Neuronal stem cell (in vitro differentiated cells): Measurements from ENCODE around the gene UGT1A9.

Source experiments
- DNase-seq: peaks from one replicate; pipeline ENCODE4 v3.0.0-alpha.2; 2013; ENCODE audit warnings: low spot score
- H2AFZ ChIP-seq: one replicate; pipeline ENCODE4 v1.6.1; 2013; ENCODE audit warnings: mild to moderate bottlenecking, low read length, inconsistent platforms
- H2AK5ac ChIP-seq: 2 replicates; pipeline ENCODE4 v1.6.1; 2013; ENCODE audit warnings: low read depth, mild to moderate bottlenecking, inconsistent platforms, low read length, moderate library complexity, mixed read lengths
- H2BK120ac ChIP-seq: 2 replicates; pipeline ENCODE4 v1.6.1; 2013; ENCODE audit warnings: low read depth, mild to moderate bottlenecking, inconsistent platforms, low read length, moderate library complexity, mixed read lengths
- H2BK12ac ChIP-seq: one replicate; pipeline ENCODE4 v1.6.1; 2013; ENCODE audit warnings: low read length, inconsistent platforms
- H2BK15ac ChIP-seq: 2 replicates; pipeline ENCODE4 v1.6.1; 2013; ENCODE audit warnings: mild to moderate bottlenecking, low read length, inconsistent platforms, mixed read lengths
- H2BK5ac ChIP-seq: one replicate; pipeline ENCODE4 v1.6.1; 2013; ENCODE audit warnings: inconsistent platforms, mild to moderate bottlenecking, low read length, moderate library complexity
- H3K14ac ChIP-seq: one replicate; pipeline ENCODE4 v1.6.1; 2013; ENCODE audit warnings: low read length, inconsistent platforms
- H3K18ac ChIP-seq: 2 replicates; pipeline ENCODE4 v1.6.1; 2013; ENCODE audit warnings: low read length, inconsistent platforms
- H3K23ac ChIP-seq: 2 replicates; pipeline ENCODE4 v1.6.1; 2013; ENCODE audit warnings: low read depth, mild to moderate bottlenecking, mixed read lengths, low read length, inconsistent platforms; ENCODE audit not compliant: poor library complexity
- H3K27ac ChIP-seq: replicated peaks from 3 replicates; pipeline ENCODE4 v1.5.1; 2013; ENCODE audit warnings: low read length, inconsistent platforms
- H3K27me3 ChIP-seq, 3 experiments: 2 replicates each; pipeline ENCODE4 v1.6.1; 2013; ENCODE audit warnings: low read length in 3 of 3, mild to moderate bottlenecking in 2 of 3, inconsistent platforms in 1 of 3, low read depth in 1 of 3, mixed read lengths in 1 of 3, moderate library complexity in 1 of 3; ENCODE audit not compliant: control insufficient read depth in 3 of 3, insufficient read depth in 3 of 3
- H3K36me3 ChIP-seq, 2 donors: replicated peaks in 1 of 2; 2 replicates each; pipeline ENCODE4 v1.6.1; 2013; ENCODE audit warnings: low read length in 2 of 2; ENCODE audit not compliant: control insufficient read depth in 2 of 2, insufficient read depth in 2 of 2
- H3K4ac ChIP-seq: 2 replicates; pipeline ENCODE4 v1.6.1; 2013; ENCODE audit warnings: inconsistent platforms, mild to moderate bottlenecking, low read length, moderate library complexity
- H3K4me1 ChIP-seq, 2 donors: 1 replicate in 1 of 2; 2 replicates in 1 of 2; pipeline ENCODE4 v1.6.1; 2013; ENCODE audit warnings: low read length in 2 of 2, low read depth in 1 of 2; ENCODE audit not compliant: control insufficient read depth in 2 of 2, insufficient read depth in 1 of 2
- H3K4me2 ChIP-seq: one replicate; pipeline ENCODE4 v1.6.1; 2013; ENCODE audit warnings: mild to moderate bottlenecking, low read length, inconsistent platforms; ENCODE audit not compliant: insufficient read depth, poor library complexity, severe bottlenecking
- H3K4me3 ChIP-seq, 2 donors: 2 replicates each; pipeline ENCODE4 v1.5.1; 2013; ENCODE audit warnings: low read length in 2 of 2, mild to moderate bottlenecking in 2 of 2, inconsistent platforms in 1 of 2, moderate library complexity in 1 of 2
- H3K79me1 ChIP-seq: one replicate; pipeline ENCODE4 v1.6.1; 2013; ENCODE audit warnings: low read depth, mild to moderate bottlenecking, inconsistent platforms, low read length, moderate library complexity
- H3K9ac ChIP-seq: one replicate; pipeline ENCODE4 v1.6.1; 2013; ENCODE audit warnings: mild to moderate bottlenecking, low read depth, low read length, inconsistent platforms; ENCODE audit not compliant: poor library complexity
- H3K9me3 ChIP-seq, 2 donors: replicated peaks in 1 of 2; 2 replicates each; pipeline versions ENCODE3 to v1.6.1; 2013; ENCODE audit warnings: low read length in 2 of 2, mild to moderate bottlenecking in 2 of 2, inconsistent platforms in 1 of 2, low read depth in 1 of 2, mixed read lengths in 1 of 2, moderate library complexity in 1 of 2; ENCODE audit not compliant: control insufficient read depth in 2 of 2, insufficient read depth in 1 of 2
- H4K8ac ChIP-seq: one replicate; pipeline ENCODE4 v1.6.1; 2013; ENCODE audit warnings: low read depth, mild to moderate bottlenecking, inconsistent platforms, low read length, moderate library complexity
- H4K91ac ChIP-seq: one replicate; pipeline ENCODE4 v1.6.1; 2013; ENCODE audit warnings: low read length, low read depth, mild to moderate bottlenecking, inconsistent platforms; ENCODE audit not compliant: poor library complexity
- WGBS, 2 donors: extraction: QIAGEN DNeasy Blood & Tissue Kit; methylation state at CpG; one replicate each; pipeline ENCODE4 v1.1.7; 2013; ENCODE audit warnings: missing lambda C conversion rate in 2 of 2, mixed read lengths in 1 of 2; ENCODE audit not compliant: insufficient read length in 2 of 2, insufficient replicate concordance in 1 of 2; ENCODE audit errors: extremely low coverage in 2 of 2; 5-methylcytosine and 5-hydroxymethylcytosine counted together

The UGT1A9 gene

DNA sequence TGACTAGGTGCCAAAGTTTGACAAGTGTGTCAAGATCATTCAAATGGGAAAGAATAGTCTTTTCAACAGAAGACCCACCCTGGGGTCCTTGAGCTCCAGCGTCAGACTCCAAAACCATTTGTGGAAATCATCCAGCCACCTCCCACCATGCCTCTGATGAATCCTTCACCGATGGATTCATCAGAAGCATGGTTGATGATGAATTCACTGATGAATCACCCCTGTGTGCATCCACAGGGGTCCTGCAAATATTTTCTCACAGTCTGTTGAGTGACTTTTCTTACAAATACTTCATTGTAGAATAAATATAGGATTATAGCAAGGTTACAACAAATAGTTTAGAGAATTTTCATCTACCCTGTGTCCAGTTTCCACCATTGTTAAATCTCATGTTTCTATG is 4.3 kb downstream of the UGT1A9 start:
- Histone ChIP-seq H3K18ac (no peak overlapping the region), H3K4me1 (no peaks in the 10 kb centered on the region), H2BK120ac (no peak overlapping the region), H2BK5ac (no peak overlapping the region), H3K27ac (no peak overlapping the region), H3K4ac (no peak overlapping the region), H3K27me3 (no peaks in the 10 kb centered on the region), H3K4me3 (no peak overlapping the region), H3K23ac (no peak overlapping the region), H3K9ac (no peak overlapping the region), H2BK12ac (no peak overlapping the region), H2AK5ac (no peak overlapping the region), H3K4me2 (no peak overlapping the region), H2BK15ac (no peak overlapping the region), H3K14ac (no peak overlapping the region), H3K36me3 (no peaks in the 10 kb centered on the region), H4K91ac (no peak overlapping the region), H3K9me3 (no peaks in the 10 kb centered on the region), H3K79me1 (no peaks in the 10 kb centered on the region), H2AFZ (no peak overlapping the region), H4K8ac (no peak overlapping the region)
- DNase-seq = no peak
- WGBS, 2 donors = no CpG with 5 or more reads among the region's 2 CpGs

DNA sequence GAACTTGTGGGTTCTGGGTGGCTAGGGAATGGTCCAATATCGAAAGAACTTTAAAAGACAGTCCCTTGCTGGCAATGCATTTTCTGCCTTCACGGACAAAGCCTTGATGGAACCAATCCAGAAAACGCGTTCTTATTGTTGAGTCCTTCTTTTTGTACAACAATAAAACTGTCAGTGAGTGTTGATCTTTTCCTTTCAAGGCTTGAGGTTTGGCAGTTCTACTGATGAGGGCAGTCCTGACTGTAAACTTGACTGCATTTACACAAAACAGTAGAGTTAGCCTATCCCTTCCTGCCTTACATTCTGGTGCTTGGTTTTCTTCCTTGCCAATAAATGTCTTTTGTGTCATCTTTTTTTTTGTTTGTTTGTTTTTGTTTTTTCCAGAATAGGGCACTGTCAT is 7.5 kb downstream of the UGT1A9 start:
- Histone ChIP-seq H3K4ac (no peak overlapping the region), H2BK120ac (no peak overlapping the region), H3K79me1 (no peaks in the 10 kb centered on the region), H3K27me3 (no peaks in the 10 kb centered on the region), H3K9me3 (no peaks in the 10 kb centered on the region), H4K91ac (no peak overlapping the region), H2BK15ac (no peak overlapping the region), H2AK5ac (no peak overlapping the region), H3K36me3 (no peaks in the 10 kb centered on the region), H3K27ac (no peak overlapping the region), H3K4me3 (no peak overlapping the region), H2BK12ac (no peak overlapping the region), H3K4me1 (no peaks in the 10 kb centered on the region), H3K9ac (no peak overlapping the region), H2BK5ac (no peak overlapping the region), H3K4me2 (no peak overlapping the region), H2AFZ (no peak overlapping the region), H4K8ac (no peak overlapping the region), H3K14ac (no peak overlapping the region), H3K18ac (no peak overlapping the region), H3K23ac (no peak overlapping the region)
- WGBS, 2 donors = no CpG with 5 or more reads among the region's 4 CpGs
- DNase-seq = no peak

DNA sequence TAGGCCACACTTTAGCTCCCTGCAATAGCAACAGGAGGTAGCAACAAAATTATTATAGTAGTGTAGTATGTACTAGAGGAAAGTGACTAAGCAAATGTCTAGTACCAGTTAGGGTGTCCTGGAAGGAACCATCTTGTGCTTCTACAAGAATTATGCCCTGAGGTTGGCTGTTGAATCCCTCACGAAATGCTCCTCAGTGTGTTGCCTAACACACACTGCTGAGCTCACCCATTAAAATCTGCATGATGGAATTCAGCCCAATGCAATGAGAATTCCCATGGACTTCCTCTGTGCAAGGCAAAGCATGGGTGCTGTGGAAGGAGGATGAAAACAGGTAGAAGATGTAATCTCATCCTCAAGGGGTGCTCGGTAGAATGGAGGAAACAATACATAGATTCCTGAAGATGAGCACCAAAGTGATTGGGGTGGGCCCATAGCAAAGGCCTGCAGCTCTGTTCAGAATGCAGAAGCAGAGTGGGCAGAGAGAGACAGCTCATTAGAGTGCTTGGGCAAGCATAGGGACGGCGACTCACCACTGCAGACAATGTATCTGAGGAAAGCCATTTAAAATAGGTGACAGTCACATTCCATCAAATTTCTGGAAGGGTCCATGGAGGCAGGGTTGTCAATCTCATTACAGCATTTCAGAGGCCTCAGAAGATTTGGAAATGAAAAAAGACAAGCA is 8.8 kb downstream of the UGT1A9 start:
- no peak for DNase-seq
- Histone ChIP-seq H3K4me1 (no peaks in the 10 kb centered on the region), H3K4ac (no peak overlapping the region), H3K36me3 (no peaks in the 10 kb centered on the region), H2AFZ (no peak overlapping the region), H3K9ac (no peak overlapping the region), H3K18ac (no peak overlapping the region), H3K4me3 (no peak overlapping the region), H3K23ac (no peak overlapping the region), H2BK15ac (no peak overlapping the region), H2BK5ac (no peak overlapping the region), H3K14ac (no peak overlapping the region), H2BK120ac (no peak overlapping the region), H3K9me3 (no peaks in the 10 kb centered on the region), H2BK12ac (no peak overlapping the region), H2AK5ac (no peak overlapping the region), H3K27ac (no peak overlapping the region), H4K8ac (no peak overlapping the region), H3K4me2 (no peak overlapping the region), H4K91ac (no peak overlapping the region), H3K27me3 (no peaks in the 10 kb centered on the region), H3K79me1 (no peaks in the 10 kb centered on the region)
- no CpG with 5 or more reads among the region's 4 CpGs for WGBS, 2 donors

DNA sequence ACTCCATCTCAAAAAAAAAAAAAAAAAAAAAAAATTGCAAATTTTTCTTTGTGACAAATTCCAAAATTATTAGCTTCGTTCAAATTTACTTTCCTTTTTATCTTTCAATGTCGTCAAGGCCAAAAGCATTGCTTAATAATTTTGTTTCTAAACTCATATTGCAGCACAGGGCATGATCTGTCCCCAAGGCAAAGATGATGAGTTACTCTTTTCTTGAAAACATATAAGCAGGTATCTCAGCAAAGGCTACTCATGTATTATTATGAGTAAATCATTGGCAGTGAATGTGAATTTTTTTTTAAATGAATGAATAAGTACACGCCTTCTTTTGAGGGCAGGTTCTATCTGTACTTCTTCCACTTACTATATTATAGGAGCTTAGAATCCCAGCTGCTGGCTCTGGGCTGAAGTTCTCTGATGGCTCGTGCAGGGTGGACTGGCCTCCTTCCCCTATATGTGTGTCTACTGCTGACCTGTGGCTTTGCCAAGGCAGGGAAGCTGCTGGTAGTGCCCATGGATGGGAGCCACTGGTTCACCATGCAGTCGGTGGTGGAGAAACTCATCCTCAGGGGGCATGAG is 9.9 kb downstream of the UGT1A9 start, which contains the start of gene UGT1A7:
Gene UGT1A7, plus strand, starts transcription at position 381 of the 579 bp plus-strand sequence. Its CDS starts 37 bp downstream, at position 418.
- H3K36me3 ChIP-seq = no peaks in the 10 kb centered on the region
- H2BK5ac ChIP-seq = no peak within 1 kb of the TSS
- no peak within 1 kb of the TSS for H3K14ac ChIP-seq
- no peak within 1 kb of the TSS for H2AK5ac ChIP-seq
- no peak within 1 kb of the TSS for H3K4me2 ChIP-seq
- H3K9ac ChIP-seq = no peak within 1 kb of the TSS
- H3K4me3 ChIP-seq = no peak within 1 kb of the TSS
- H3K4me1 ChIP-seq = no peaks in the 10 kb centered on the region
- no peaks in the 10 kb centered on the region for H3K79me1 ChIP-seq
- no peak within 1 kb of the TSS for H3K4ac ChIP-seq
- no peak within 1 kb of the TSS for H4K8ac ChIP-seq
- H3K23ac ChIP-seq = no peak within 1 kb of the TSS
- no peak for DNase-seq
- 100% methylated on average over 1 of the region's 5 CpGs; no CpG with 5 or more reads in 1 of the 2 donors for WGBS, 2 donors
- no peaks in the 10 kb centered on the region for H3K9me3 ChIP-seq
- no peaks in the 10 kb centered on the region for H3K27me3 ChIP-seq
- H3K27ac ChIP-seq = no peak within 1 kb of the TSS
- H2BK15ac ChIP-seq = no peak within 1 kb of the TSS
- no peak within 1 kb of the TSS for H2BK120ac ChIP-seq
- no peak within 1 kb of the TSS for H3K18ac ChIP-seq
- H4K91ac ChIP-seq = no peak within 1 kb of the TSS
- H2BK12ac ChIP-seq = no peak within 1 kb of the TSS
- no peak within 1 kb of the TSS for H2AFZ ChIP-seq
